HG03159 (cell line): ENCODE data around the gene AATF.

Experiments used
- ATAC-seq: cut with Tn5 transposase; IDR thresholded peaks from one replicate; pipeline ENCODE4 v1.9.1; 2021; ENCODE audit warnings: mild to moderate bottlenecking, moderate library complexity; ENCODE audit not compliant: unreplicated experiment

Gene AATF

GRCh38 chr17:37039269-37039668 is 90.5 kb downstream of the AATF start:
- ATAC-seq, result no peak

- no peak for ATAC-seq
These were observed 93.2 kb downstream of the AATF start for GRCh38 chr17:37041932-37042331.

- no peak for ATAC-seq
These were observed 94.4 kb downstream of the AATF start for GRCh38 chr17:37043201-37043600.

- ATAC-seq, result no peak
These were observed 96.7 kb downstream of the AATF start for GRCh38 chr17:37045351-37045922.

GRCh38 chr17:37047631-37048104 is 98.9 kb downstream of the AATF start:
- ATAC-seq, result no peak

GRCh38 chr17:37048811-37049210 is 100.1 kb downstream of the AATF start:
- ATAC-seq, result no peak

GRCh38 chr17:37050920-37051319 is 102.2 kb downstream of the AATF start:
- no peak for ATAC-seq

- ATAC-seq, result no peak
These were observed 102.6 kb downstream of the AATF start for GRCh38 chr17:37051381-37051780.

GRCh38 chr17:37051833-37052232 is 103.1 kb downstream of the AATF start:
- ATAC-seq, result no peak

- ATAC-seq, result no peak
These were observed 103.7 kb downstream of the AATF start for GRCh38 chr17:37052450-37052849.

- no peak for ATAC-seq
These were observed 106.1 kb downstream of the AATF start for GRCh38 chr17:37054894-37055293.

- ATAC-seq, result no peak
These were observed 107.9 kb downstream of the AATF start for GRCh38 chr17:37056622-37057021.

GRCh38 chr17:37059493-37059892 is 110.7 kb downstream of the AATF start:
- ATAC-seq, result no peak

- ATAC-seq, result no peak
These were observed 111.3 kb downstream of the AATF start for GRCh38 chr17:37060094-37060493.

- no peak for ATAC-seq
These were observed 112.2 kb downstream of the AATF start for GRCh38 chr17:37060928-37061327.

GRCh38 chr17:37062021-37062420 is 113.3 kb downstream of the AATF start:
- ATAC-seq, result no peak

GRCh38 chr17:37064206-37064605 is 115.5 kb downstream of the AATF start:
- no peak for ATAC-seq

GRCh38 chr17:37064956-37065355 is 116.2 kb downstream of the AATF start:
- no peak for ATAC-seq

GRCh38 chr17:37065486-37066321 is 117.0 kb downstream of the AATF start:
- ATAC-seq, result no peak

GRCh38 chr17:37066322-37067255 is 117.8 kb downstream of the AATF start:
- no peak for ATAC-seq

- no peak for ATAC-seq
These were observed 118.9 kb downstream of the AATF start for GRCh38 chr17:37067555-37068111.
